Esophagus muscularis mucosa (tissue), 4 donors: Measurements from ENCODE around the gene WDR20.
"Not testable (repeated sequence)": the region's sequence is repeated elsewhere in the genome, so short reads cannot be mapped to it uniquely, and the experiment has no call there.

Experiments
- CTCF ChIP-seq, 3 experiments: fragments of 200-600 bp in 2 of 3; fragments of 450-650 bp in 1 of 3; sonication (generic) in 2 of 3; IDR thresholded peaks; one replicate each; pipeline ENCODE4 v1.5.1; 2017 to 2019; ENCODE audit warnings: antibody characterized with exemption in 3 of 3, mild to moderate bottlenecking in 2 of 3, moderate library complexity in 1 of 3
- EP300 ChIP-seq: sonication (generic); formaldehyde crosslinking; IDR thresholded peaks from one replicate; pipeline ENCODE4 v1.6.1; 2017; ENCODE audit warnings: antibody characterized with exemption
- POLR2A ChIP-seq: fragments of 450-650 bp; IDR thresholded peaks from one replicate; pipeline ENCODE4 v1.6.1; 2017; ENCODE audit warnings: antibody characterized with exemption, moderate library complexity, mild to moderate bottlenecking, low read depth
- POLR2AphosphoS5 ChIP-seq, 2 donors: sonication (generic); formaldehyde crosslinking; IDR thresholded peaks; one replicate each; pipeline ENCODE4 v1.6.1; 2017; ENCODE audit warnings: antibody characterized with exemption in 2 of 2

DNA sequence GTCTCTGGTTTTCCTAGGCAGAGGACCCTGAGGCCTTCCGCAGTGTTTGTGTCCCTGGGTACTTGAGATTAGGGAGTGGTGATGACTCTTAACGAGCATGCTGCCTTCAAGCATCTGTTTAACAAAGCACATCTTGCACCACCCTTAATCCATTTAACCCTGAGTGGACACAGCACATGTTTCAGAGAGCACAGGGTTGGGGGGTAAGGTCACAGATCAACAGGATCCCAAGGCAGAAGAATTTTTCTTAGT lies 32.2 kb downstream of the WDR20 start:
- not testable (repeated sequence) for TF ChIP-seq CTCF (IDR thresholded peaks at IDR 0.05); POLR2A; POLR2AphosphoS5 (IDR thresholded peaks at IDR 0.05); EP300
